Keratinocyte (primary cell): ENCODE results near the gene HSFX2. TPM values are rescaled to one million over a fixed set of nuclear protein-coding genes. Genes with fewer than 3 reads are reported as not detected.
"Not testable (repeated sequence)": the region's sequence is repeated elsewhere in the genome, so short reads cannot be mapped to it uniquely, and the experiment has no call there.

Experiments
- DNase-seq: peaks from one replicate; pipeline ENCODE4 v3.0.0-alpha.2; 2011; ENCODE audit warnings: low read depth, missing footprints, low spot score
- FAIRE-seq: peaks from 2 replicates; lab custom pipeline; 2011; peaks lifted over from hg19 to GRCh38; lab: Jason Lieb, UNC
- H2AFZ ChIP-seq: 2 replicates; pipeline ENCODE4 v1.6.0; 2012; ENCODE audit warnings: low read length, control low read depth, inconsistent platforms; ENCODE audit not compliant: control insufficient read depth
- H3K27ac ChIP-seq: 2 replicates; pipeline ENCODE4 v1.5.1; 2011; ENCODE audit warnings: low read length; ENCODE audit not compliant: control insufficient read depth, insufficient read depth
- H3K27me3 ChIP-seq: 3 replicates; pipeline ENCODE4 v1.6.0; 2011; ENCODE audit warnings: low read length; ENCODE audit not compliant: control insufficient read depth, insufficient read depth; ENCODE audit errors: extremely low read depth
- H3K36me3 ChIP-seq, 2 experiments: 2 replicates in 1 of 2; 3 replicates in 1 of 2; pipeline ENCODE4 v1.5.1; 2011; ENCODE audit warnings: low read length in 2 of 2, mild to moderate bottlenecking in 1 of 2; ENCODE audit not compliant: control insufficient read depth in 2 of 2, insufficient read depth in 2 of 2; ENCODE audit errors: extremely low read depth in 1 of 2
- H3K4me1 ChIP-seq: 3 replicates; pipeline ENCODE4 v1.5.1; 2011; ENCODE audit warnings: low read length; ENCODE audit not compliant: control insufficient read depth, insufficient read depth; ENCODE audit errors: extremely low read depth
- H3K4me2 ChIP-seq: 3 replicates; pipeline ENCODE4 v1.6.0; 2011; ENCODE audit warnings: low read depth, low read length; ENCODE audit not compliant: control insufficient read depth, insufficient read depth; ENCODE audit errors: extremely low read depth
- H3K4me3 ChIP-seq, 3 experiments: fragments of 200-600 bp in 1 of 3; sonication (generic) in 1 of 3; 2 replicates in 2 of 3; 3 replicates in 1 of 3; pipeline ENCODE4 v1.5.1; 2011 to 2016; ENCODE audit warnings: low read length in 3 of 3, mild to moderate bottlenecking in 3 of 3, control low read depth in 2 of 3, inconsistent platforms in 1 of 3, low read depth in 1 of 3, mixed read lengths in 1 of 3, mixed run types in 1 of 3, moderate library complexity in 1 of 3; ENCODE audit not compliant: control insufficient read depth in 2 of 3, insufficient read depth in 2 of 3; ENCODE audit errors: extremely low read depth in 1 of 3
- H3K79me2 ChIP-seq: 2 replicates; pipeline ENCODE4 v1.6.0; 2012; ENCODE audit warnings: low read length; ENCODE audit not compliant: control insufficient read depth, insufficient read depth
- H3K9ac ChIP-seq: 3 replicates; pipeline ENCODE4 v1.6.0; 2011; ENCODE audit warnings: low read length; ENCODE audit not compliant: control insufficient read depth, insufficient read depth; ENCODE audit errors: extremely low read depth
- H3K9me1 ChIP-seq: 3 replicates; pipeline ENCODE4 v1.6.0; 2011; ENCODE audit warnings: low read length; ENCODE audit not compliant: control insufficient read depth, insufficient read depth; ENCODE audit errors: extremely low read depth
- H3K9me3 ChIP-seq: 2 replicates; pipeline ENCODE4 v1.5.1; 2012; ENCODE audit warnings: low read depth, low read length; ENCODE audit not compliant: control insufficient read depth
- H4K20me1 ChIP-seq: 3 replicates; pipeline ENCODE4 v1.6.0; 2011; ENCODE audit warnings: low read length; ENCODE audit not compliant: control insufficient read depth, insufficient read depth; ENCODE audit errors: extremely low read depth
- dilution Hi-C: fragments of 300-500 bp; cut with MboI; formaldehyde crosslinking; loops from one replicate; pipeline ENCODE4 v1.7.0; 2020; ENCODE audit warnings: low sequenced_read_pairs; ENCODE audit not compliant: extremely low pct_ligation_motif_present
- polyA plus RNA-seq, 5 experiments: library from polyadenylated mRNA; depleted of rRNA in 3 of 5; stranded (reverse) in 3 of 5; stranded (forward) in 1 of 5; unstranded in 1 of 5; fragments of >200 nt; gene quantifications; 1 replicate in 1 of 5; 2 replicates in 3 of 5; 3 replicates in 1 of 5; pipeline versions ENCODE4 v1.2.1 to v1.2.3, GENCODE V29; 2011 to 2012; ENCODE audit warnings: missing spikeins in 2 of 5, low read depth in 1 of 5, low replicate concordance in 1 of 5

HSFX2 gene
- polyA plus RNA-seq, 1 donor (not counting 4 experiments of a cell fraction or from before 2014, with no cell fraction given): 0.10 TPM

- H3K4me1 ChIP-seq, H3K4me3 ChIP-seq, H3K9me1 ChIP-seq, FAIRE-seq, H2AFZ ChIP-seq, H3K36me3 ChIP-seq, H3K4me2 ChIP-seq, dilution Hi-C loops, H3K9me3 ChIP-seq, H3K27me3 ChIP-seq, H4K20me1 ChIP-seq, H3K79me2 ChIP-seq, DNase-seq, H3K9ac ChIP-seq, H3K27ac ChIP-seq: not testable (repeated sequence)
Observed at GRCh38 chrX:149550454-149550853, 44.7 kb downstream of the HSFX2 start.

- DNase-seq, H3K36me3 ChIP-seq, H3K27ac ChIP-seq, H3K4me3 ChIP-seq, H3K9me1 ChIP-seq, H3K4me1 ChIP-seq, H4K20me1 ChIP-seq, FAIRE-seq, H3K27me3 ChIP-seq, H3K4me2 ChIP-seq, H3K9ac ChIP-seq, H2AFZ ChIP-seq, H3K79me2 ChIP-seq, dilution Hi-C loops, H3K9me3 ChIP-seq: not testable (repeated sequence)
Observed at GRCh38 chrX:149549701-149550100, 45.4 kb downstream of the HSFX2 start, which contains the start of gene HSFX3. TSS of gene HSFX3 (minus strand) at chrX:149549924. CDS start at chrX:149549852, 72 bp downstream.

- dilution Hi-C loops, H3K4me2 ChIP-seq, FAIRE-seq, H3K27me3 ChIP-seq, H3K36me3 ChIP-seq, H3K9ac ChIP-seq, DNase-seq, H2AFZ ChIP-seq, H3K79me2 ChIP-seq, H3K4me3 ChIP-seq, H4K20me1 ChIP-seq, H3K4me1 ChIP-seq, H3K27ac ChIP-seq, H3K9me3 ChIP-seq, H3K9me1 ChIP-seq: not testable (repeated sequence)
Observed at GRCh38 chrX:149547782-149548181, 47.3 kb downstream of the HSFX2 start.

GRCh38 chrX:149546962-149547361 is 48.2 kb downstream of the HSFX2 start:
- not testable (repeated sequence) for FAIRE-seq, DNase-seq

GRCh38 chrX:149545545-149546543 is 49.3 kb downstream of the HSFX2 start:
- dilution Hi-C loops, H3K27ac ChIP-seq, H2AFZ ChIP-seq, H3K9ac ChIP-seq, H4K20me1 ChIP-seq, DNase-seq, H3K9me1 ChIP-seq, H3K9me3 ChIP-seq, H3K4me3 ChIP-seq, FAIRE-seq, H3K36me3 ChIP-seq, H3K4me2 ChIP-seq, H3K27me3 ChIP-seq, H3K4me1 ChIP-seq, H3K79me2 ChIP-seq: not testable (repeated sequence)

More at GRCh38 chrX:149546962-149547361, 48.2 kb downstream of the HSFX2 start:
- H2AFZ ChIP-seq, H3K4me1 ChIP-seq, H3K9me1 ChIP-seq, H3K36me3 ChIP-seq, H3K27ac ChIP-seq, H4K20me1 ChIP-seq, H3K9ac ChIP-seq, dilution Hi-C loops, H3K4me2 ChIP-seq, H3K9me3 ChIP-seq, H3K79me2 ChIP-seq, H3K27me3 ChIP-seq, H3K4me3 ChIP-seq: not testable (repeated sequence)
